OCI-LY7 (cell line): ENCODE measurements around the gene ERI3. TPM values are rescaled to one million over a fixed set of nuclear protein-coding genes. Genes with fewer than 3 reads are reported as not detected.

ENCODE experiments used
- BruUV-seq: library from RNA; stranded (reverse); fragments of 400-500 nt; replicated peaks from 2 replicates; lab custom pipeline; 2021; lab: Mats Ljungman, UMichigan
- CTCF ChIA-PET: fragments of 300-600 bp; sonication (Branson Sonifier 250); formaldehyde crosslinking; loops from one replicate; lab custom pipeline; 2022; ENCODE audit warnings: antibody characterized with exemption; ENCODE audit not compliant: unreplicated experiment; lab: Charles Lee
- POLR2A ChIA-PET: fragments of 300-600 bp; sonication (Branson Sonifier 250); formaldehyde crosslinking; loops from one replicate; lab custom pipeline; 2022; ENCODE audit warnings: antibody characterized with exemption; lab: Charles Lee
- DNase-seq: peaks from one replicate; pipeline ENCODE4 v3.0.0-alpha.2; 2015; ENCODE audit warnings: low spot score
- H2AFZ ChIP-seq: fragments of 200-600 bp; sonication (generic), shearing (Covaris generic); 2 replicates; pipeline ENCODE4 v1.6.1; 2014; ENCODE audit warnings: mild to moderate bottlenecking, antibody characterized with exemption, low read length, moderate library complexity
- H3K27ac ChIP-seq: fragments of 200-600 bp; sonication (generic); 2 replicates; pipeline ENCODE4 v1.5.1; 2014; ENCODE audit warnings: mixed run types, low read depth, mild to moderate bottlenecking, moderate library complexity, low read length, inconsistent platforms; ENCODE audit not compliant: poor library complexity, severe bottlenecking
- H3K36me3 ChIP-seq: fragments of 200-600 bp; sonication (generic); 2 replicates; pipeline ENCODE4 v1.6.1; 2014; ENCODE audit warnings: mild to moderate bottlenecking, antibody characterized with exemption, low read length, moderate library complexity, mixed read lengths; ENCODE audit not compliant: insufficient read depth
- H3K4me1 ChIP-seq: fragments of 200-600 bp; sonication (generic); 2 replicates; pipeline ENCODE4 v1.5.1; 2014; ENCODE audit warnings: mild to moderate bottlenecking, low read length; ENCODE audit not compliant: insufficient read depth, poor library complexity, severe bottlenecking
- H3K4me2 ChIP-seq: fragments of 200-600 bp; sonication (generic); 2 replicates; pipeline ENCODE4 v1.6.1; 2014; ENCODE audit warnings: mild to moderate bottlenecking, low read length
- H3K4me3 ChIP-seq: fragments of 200-600 bp; sonication (generic); 2 replicates; pipeline ENCODE4 v1.5.1; 2014; ENCODE audit warnings: mild to moderate bottlenecking, low read depth, low read length; ENCODE audit not compliant: poor library complexity, severe bottlenecking
- H3K79me2 ChIP-seq: fragments of 200-600 bp; sonication (generic); 2 replicates; pipeline ENCODE4 v1.6.1; 2016; ENCODE audit warnings: low read depth, mild to moderate bottlenecking, low read length, moderate library complexity, mixed read lengths; ENCODE audit not compliant: insufficient read depth
- H3K9me2 ChIP-seq: fragments of 200-600 bp; sonication (generic); 2 replicates; pipeline ENCODE4 v1.6.1; 2016; ENCODE audit warnings: mild to moderate bottlenecking, low read length, mixed read lengths; ENCODE audit not compliant: insufficient read depth
- H3K9me3 ChIP-seq: fragments of 200-600 bp; sonication (generic); 2 replicates; pipeline ENCODE4 v1.6.1; 2014; ENCODE audit warnings: mild to moderate bottlenecking, mixed run types, low read length, mixed read lengths
- H4K20me1 ChIP-seq: fragments of 200-600 bp; sonication (generic); 2 replicates; pipeline ENCODE4 v1.6.1; 2014; ENCODE audit warnings: mild to moderate bottlenecking, antibody characterized with exemption, low read length, moderate library complexity, mixed read lengths; ENCODE audit not compliant: insufficient read depth
- CTCF ChIP-seq: fragments of 200-600 bp; sonication (generic); conservative IDR thresholded peaks from 2 replicates; pipeline ENCODE4 v1.5.1; 2014; ENCODE audit warnings: mild to moderate bottlenecking, antibody characterized with exemption, low read length, moderate library complexity, mixed read lengths
- EZH2phosphoT487 ChIP-seq: fragments of 200-600 bp; sonication (generic); IDR thresholded peaks from 2 replicates; pipeline ENCODE4 v1.6.1; 2018; ENCODE audit warnings: low read depth, borderline replicate concordance, mild to moderate bottlenecking, mixed run types, antibody characterized with exemption, low read length, moderate library complexity, mixed read lengths
- intact Hi-C: fragments of 100-400 bp; cut with micrococcal nuclease; formaldehyde crosslinking; loops from one replicate; pipeline ENCODE4 v1.10.0; 2022; ENCODE audit not compliant: unreplicated experiment
- total RNA-seq, 2 experiments: library from RNA; depleted of rRNA in 1 of 2; stranded (reverse); fragments of >200 nt in 1 of 2; shearing (Covaris generic) in 1 of 2; gene quantifications; 2 replicates each; pipeline ENCODE4 v1.2.3, GENCODE V29; 2014 to 2022

The ERI3 gene
- total RNA-seq, 2 experiments from 2014 or later, result 46.5 to 47.4 TPM

DNA sequence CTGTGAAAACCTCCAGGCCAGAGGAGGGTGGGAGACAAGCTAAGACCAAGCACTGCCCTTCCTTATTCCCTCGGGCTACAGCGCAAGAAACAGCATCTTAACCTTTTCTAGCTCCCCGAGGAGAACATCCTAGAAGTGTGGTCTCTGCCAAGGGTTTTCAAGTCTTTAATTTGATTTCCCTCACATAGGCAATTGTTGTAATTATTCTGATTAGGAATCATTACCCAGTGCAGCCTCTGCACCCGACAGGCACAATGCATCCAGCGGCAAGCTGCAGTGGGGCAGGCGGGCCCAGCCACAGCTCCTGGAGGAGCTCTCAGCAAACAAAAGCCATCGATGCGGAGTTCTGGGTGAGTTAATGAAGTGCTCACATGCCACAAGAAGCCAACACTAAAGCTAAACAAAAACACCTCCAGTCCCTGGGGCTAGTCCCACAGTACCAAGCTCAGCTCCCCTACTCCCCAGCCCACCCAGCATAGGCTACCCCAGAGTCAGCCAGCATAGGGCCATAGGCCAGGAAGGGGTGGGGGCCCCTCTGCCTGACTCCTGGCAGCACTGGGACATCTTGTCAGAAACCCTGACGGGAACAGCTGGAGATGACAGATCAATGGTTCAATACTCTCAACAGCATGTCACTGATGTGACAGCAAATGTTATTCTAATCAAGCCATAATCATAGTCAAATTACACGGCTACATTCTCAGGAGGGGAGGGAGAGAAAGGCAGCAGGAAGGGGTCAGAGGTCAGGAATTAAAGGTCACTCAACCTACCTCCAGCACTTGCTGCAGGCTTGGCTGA lies 42.5 kb downstream of the ERI3 start:
- H3K9me2 ChIP-seq, result no peaks in the 10 kb centered on the region
- intact Hi-C loops, result no loop called here
- H3K4me3 ChIP-seq, result no peak overlapping the region
- H3K27ac ChIP-seq, result no peak overlapping the region
- H3K79me2 ChIP-seq, result no peaks in the 10 kb centered on the region
- CTCF ChIA-PET, result no interaction called here
- H3K36me3 ChIP-seq, result peaks cover 81% of the 10 kb centered on the region
- H4K20me1 ChIP-seq, result no peaks in the 10 kb centered on the region
- H3K4me2 ChIP-seq, result no peak overlapping the region
- no peak for DNase-seq
- POLR2A ChIA-PET, result no interaction called here
- H3K9me3 ChIP-seq, result no peaks in the 10 kb centered on the region
- no TSS peak for BruUV-seq
- no peaks in the 10 kb centered on the region for H3K4me1 ChIP-seq
- H2AFZ ChIP-seq, result no peak overlapping the region
- TF ChIP-seq EZH2phosphoT487 (no peak), CTCF (no peak)

DNA sequence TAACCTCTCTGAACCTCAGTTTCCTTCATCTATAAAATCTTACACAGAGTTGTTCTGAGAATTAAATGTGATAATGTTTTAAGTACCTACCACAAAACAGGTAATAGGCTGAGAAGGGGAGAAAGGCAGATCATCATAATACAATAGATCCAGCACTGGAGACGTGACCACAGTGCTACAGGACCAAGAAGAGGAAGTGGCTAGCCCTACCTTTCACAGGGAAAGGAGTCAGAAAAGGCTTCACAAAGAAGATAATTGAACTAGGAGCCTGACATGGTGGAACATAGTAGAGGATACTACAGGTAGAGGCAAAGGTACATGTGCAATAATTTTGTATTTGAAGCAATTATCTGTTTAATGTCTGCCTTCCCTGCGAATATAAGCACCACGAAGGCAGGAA lies 45.1 kb downstream of the ERI3 start:
- Histone ChIP-seq H3K79me2 (no peaks in the 10 kb centered on the region), H3K4me3 (no peak overlapping the region), H3K27ac (no peak overlapping the region), H3K4me2 (no peak overlapping the region), H4K20me1 (no peaks in the 10 kb centered on the region), H3K9me3 (no peaks in the 10 kb centered on the region), H2AFZ (no peak overlapping the region), H3K36me3 (peaks cover 86% of the 10 kb centered on the region), H3K4me1 (no peaks in the 10 kb centered on the region), H3K9me2 (no peaks in the 10 kb centered on the region)
- intact Hi-C loops, result no loop called here
- CTCF ChIA-PET, result no interaction called here
- no TSS peak for BruUV-seq
- no peak for TF ChIP-seq CTCF
- no peak for TF ChIP-seq EZH2phosphoT487
- DNase-seq, result no peak
- POLR2A ChIA-PET, result no interaction called here

DNA sequence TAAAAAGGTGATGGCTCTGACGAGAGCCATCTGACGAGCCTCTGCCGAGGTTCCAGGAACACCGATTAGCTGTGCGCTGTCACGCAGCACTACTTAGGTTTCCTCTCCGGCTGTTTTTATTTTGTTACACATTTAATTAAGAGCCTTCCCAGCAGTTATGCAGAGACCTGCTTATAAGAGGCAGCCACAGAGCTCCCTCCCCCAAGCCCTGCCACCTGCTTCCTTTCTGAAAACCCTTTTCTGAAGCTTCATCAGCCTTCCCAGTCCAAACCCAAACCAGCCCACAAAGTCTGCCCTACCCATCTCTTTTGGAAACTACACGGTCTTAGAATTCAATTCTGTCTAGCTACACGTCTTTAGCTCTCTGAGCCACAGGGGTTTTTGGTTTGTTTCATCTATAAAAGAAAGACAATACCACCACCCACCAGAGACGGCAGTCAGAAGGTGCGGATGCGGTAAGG lies 49.1 kb downstream of the ERI3 start:
- Histone ChIP-seq H3K4me1 (no peaks in the 10 kb centered on the region), H2AFZ (no peak overlapping the region), H3K36me3 (peaks cover 73% of the 10 kb centered on the region), H3K79me2 (no peaks in the 10 kb centered on the region), H3K27ac (no peak overlapping the region), H3K9me3 (no peaks in the 10 kb centered on the region), H4K20me1 (no peaks in the 10 kb centered on the region), H3K9me2 (no peaks in the 10 kb centered on the region), H3K4me2 (no peak overlapping the region), H3K4me3 (no peak overlapping the region)
- ChIA-PET POLR2A (no interaction called here), CTCF (no interaction called here)
- no peak for DNase-seq
- TF ChIP-seq EZH2phosphoT487, result no peak
- no peak for TF ChIP-seq CTCF
- intact Hi-C loops, result no loop called here
- no TSS peak for BruUV-seq
